Keratinocyte (primary cell): ENCODE data around the gene NTSR1. TPM values are rescaled to one million over a fixed set of nuclear protein-coding genes. Genes with fewer than 3 reads are reported as not detected.

Experiments
- DNase-seq: peaks from one replicate; pipeline ENCODE4 v3.0.0-alpha.2; 2011; ENCODE audit warnings: low read depth, missing footprints, low spot score
- FAIRE-seq: peaks from 2 replicates; lab custom pipeline; 2011; peaks lifted over from hg19 to GRCh38; lab: Jason Lieb, UNC
- H2AFZ ChIP-seq: 2 replicates; pipeline ENCODE4 v1.6.0; 2012; ENCODE audit warnings: low read length, control low read depth, inconsistent platforms; ENCODE audit not compliant: control insufficient read depth
- H3K27ac ChIP-seq: 2 replicates; pipeline ENCODE4 v1.5.1; 2011; ENCODE audit warnings: low read length; ENCODE audit not compliant: control insufficient read depth, insufficient read depth
- H3K27me3 ChIP-seq: 3 replicates; pipeline ENCODE4 v1.6.0; 2011; ENCODE audit warnings: low read length; ENCODE audit not compliant: control insufficient read depth, insufficient read depth; ENCODE audit errors: extremely low read depth
- H3K36me3 ChIP-seq, 2 experiments: 2 replicates in 1 of 2; 3 replicates in 1 of 2; pipeline ENCODE4 v1.5.1; 2011; ENCODE audit warnings: low read length in 2 of 2, mild to moderate bottlenecking in 1 of 2; ENCODE audit not compliant: control insufficient read depth in 2 of 2, insufficient read depth in 2 of 2; ENCODE audit errors: extremely low read depth in 1 of 2
- H3K4me1 ChIP-seq: 3 replicates; pipeline ENCODE4 v1.5.1; 2011; ENCODE audit warnings: low read length; ENCODE audit not compliant: control insufficient read depth, insufficient read depth; ENCODE audit errors: extremely low read depth
- H3K4me2 ChIP-seq: 3 replicates; pipeline ENCODE4 v1.6.0; 2011; ENCODE audit warnings: low read depth, low read length; ENCODE audit not compliant: control insufficient read depth, insufficient read depth; ENCODE audit errors: extremely low read depth
- H3K4me3 ChIP-seq, 3 experiments: fragments of 200-600 bp in 1 of 3; sonication (generic) in 1 of 3; 2 replicates in 2 of 3; 3 replicates in 1 of 3; pipeline ENCODE4 v1.5.1; 2011 to 2016; ENCODE audit warnings: low read length in 3 of 3, mild to moderate bottlenecking in 3 of 3, control low read depth in 2 of 3, inconsistent platforms in 1 of 3, low read depth in 1 of 3, mixed read lengths in 1 of 3, mixed run types in 1 of 3, moderate library complexity in 1 of 3; ENCODE audit not compliant: control insufficient read depth in 2 of 3, insufficient read depth in 2 of 3; ENCODE audit errors: extremely low read depth in 1 of 3
- H3K79me2 ChIP-seq: 2 replicates; pipeline ENCODE4 v1.6.0; 2012; ENCODE audit warnings: low read length; ENCODE audit not compliant: control insufficient read depth, insufficient read depth
- H3K9ac ChIP-seq: 3 replicates; pipeline ENCODE4 v1.6.0; 2011; ENCODE audit warnings: low read length; ENCODE audit not compliant: control insufficient read depth, insufficient read depth; ENCODE audit errors: extremely low read depth
- H3K9me1 ChIP-seq: 3 replicates; pipeline ENCODE4 v1.6.0; 2011; ENCODE audit warnings: low read length; ENCODE audit not compliant: control insufficient read depth, insufficient read depth; ENCODE audit errors: extremely low read depth
- H3K9me3 ChIP-seq: 2 replicates; pipeline ENCODE4 v1.5.1; 2012; ENCODE audit warnings: low read depth, low read length; ENCODE audit not compliant: control insufficient read depth
- H4K20me1 ChIP-seq: 3 replicates; pipeline ENCODE4 v1.6.0; 2011; ENCODE audit warnings: low read length; ENCODE audit not compliant: control insufficient read depth, insufficient read depth; ENCODE audit errors: extremely low read depth
- EZH2 ChIP-seq: IDR thresholded peaks from one replicate; pipeline ENCODE4 v1.6.1; 2012; ENCODE audit warnings: inconsistent platforms, mild to moderate bottlenecking, low read length, moderate library complexity
- dilution Hi-C: fragments of 300-500 bp; cut with MboI; formaldehyde crosslinking; loops from one replicate; pipeline ENCODE4 v1.7.0; 2020; ENCODE audit warnings: low sequenced_read_pairs; ENCODE audit not compliant: extremely low pct_ligation_motif_present
- polyA plus RNA-seq, 5 experiments: library from polyadenylated mRNA; depleted of rRNA in 3 of 5; stranded (reverse) in 3 of 5; stranded (forward) in 1 of 5; unstranded in 1 of 5; fragments of >200 nt; gene quantifications; 1 replicate in 1 of 5; 2 replicates in 3 of 5; 3 replicates in 1 of 5; pipeline versions ENCODE4 v1.2.1 to v1.2.3, GENCODE V29; 2011 to 2012; ENCODE audit warnings: missing spikeins in 2 of 5, low read depth in 1 of 5, low replicate concordance in 1 of 5
- TF ChIP-seq, protein P1 (sequence below), 3 experiments: IDR thresholded peaks in 1 of 3; conservative IDR thresholded peaks in 1 of 3; optimal IDR thresholded peaks in 1 of 3; 2 replicates in 2 of 3; 3 replicates in 1 of 3; pipeline versions ENCODE3 to v1.5.1; 2011; ENCODE audit warnings: low read length in 3 of 3, mild to moderate bottlenecking in 3 of 3, moderate library complexity in 2 of 3, control low read depth in 1 of 3, inconsistent platforms in 1 of 3; ENCODE audit not compliant: insufficient read depth in 2 of 3; ENCODE audit errors: extremely low read depth in 1 of 3

The NTSR1 gene
- polyA plus RNA-seq, 1 donor (not counting 4 experiments of a cell fraction or from before 2014, with no cell fraction given): 0.55 TPM

DNA sequence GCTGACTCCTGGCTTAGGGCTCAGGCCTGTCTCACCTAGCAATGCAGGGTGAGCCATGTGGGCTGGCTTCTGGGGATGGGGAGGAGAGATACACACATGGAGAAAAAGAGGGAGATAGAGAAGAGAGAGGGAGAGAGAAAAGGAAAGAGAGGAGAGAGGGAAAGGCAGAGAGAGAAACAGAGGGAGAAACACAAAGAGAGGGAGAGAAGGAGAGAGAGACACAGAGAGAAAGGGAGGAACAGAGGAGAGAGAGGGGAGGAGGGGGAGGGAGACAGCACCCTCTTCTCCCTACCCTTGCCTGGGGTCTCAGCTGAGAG, 24.8 kb downstream of the NTSR1 start:
- peaks cover 14% of the 10 kb centered on the region for H3K27me3 ChIP-seq
- H3K4me2 ChIP-seq: no peak overlapping the region
- DNase-seq (no peak), FAIRE-seq (no peak)
- H3K4me1 ChIP-seq: peaks cover 21% of the 10 kb centered on the region
- dilution Hi-C loops: no loop called here
- no peak for TF ChIP-seq EZH2
- TF ChIP-seq, protein P1, sequence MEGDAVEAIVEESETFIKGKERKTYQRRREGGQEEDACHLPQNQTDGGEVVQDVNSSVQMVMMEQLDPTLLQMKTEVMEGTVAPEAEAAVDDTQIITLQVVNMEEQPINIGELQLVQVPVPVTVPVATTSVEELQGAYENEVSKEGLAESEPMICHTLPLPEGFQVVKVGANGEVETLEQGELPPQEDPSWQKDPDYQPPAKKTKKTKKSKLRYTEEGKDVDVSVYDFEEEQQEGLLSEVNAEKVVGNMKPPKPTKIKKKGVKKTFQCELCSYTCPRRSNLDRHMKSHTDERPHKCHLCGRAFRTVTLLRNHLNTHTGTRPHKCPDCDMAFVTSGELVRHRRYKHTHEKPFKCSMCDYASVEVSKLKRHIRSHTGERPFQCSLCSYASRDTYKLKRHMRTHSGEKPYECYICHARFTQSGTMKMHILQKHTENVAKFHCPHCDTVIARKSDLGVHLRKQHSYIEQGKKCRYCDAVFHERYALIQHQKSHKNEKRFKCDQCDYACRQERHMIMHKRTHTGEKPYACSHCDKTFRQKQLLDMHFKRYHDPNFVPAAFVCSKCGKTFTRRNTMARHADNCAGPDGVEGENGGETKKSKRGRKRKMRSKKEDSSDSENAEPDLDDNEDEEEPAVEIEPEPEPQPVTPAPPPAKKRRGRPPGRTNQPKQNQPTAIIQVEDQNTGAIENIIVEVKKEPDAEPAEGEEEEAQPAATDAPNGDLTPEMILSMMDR (optimal IDR thresholded peaks at IDR 0.05 in 1 of 3, IDR thresholded peaks at IDR 0.05 in 1 of 3, conservative IDR thresholded peaks at IDR 0.05 in 1 of 3; ENCODE audit: extremely low read depth in 1 of 3, insufficient read depth in 2 of 3, low read length in 3 of 3): no peak
- H4K20me1 ChIP-seq: no peaks in the 10 kb centered on the region
- no peak overlapping the region for H3K9ac ChIP-seq
- no peaks in the 10 kb centered on the region for H3K9me3 ChIP-seq
- H3K4me3 ChIP-seq: no peak overlapping the region
- H3K9me1 ChIP-seq: no peaks in the 10 kb centered on the region
- no peaks in the 10 kb centered on the region for H3K79me2 ChIP-seq
- no peak overlapping the region for H2AFZ ChIP-seq
- H3K27ac ChIP-seq: no peak overlapping the region
- no peaks in the 10 kb centered on the region for H3K36me3 ChIP-seq

DNA sequence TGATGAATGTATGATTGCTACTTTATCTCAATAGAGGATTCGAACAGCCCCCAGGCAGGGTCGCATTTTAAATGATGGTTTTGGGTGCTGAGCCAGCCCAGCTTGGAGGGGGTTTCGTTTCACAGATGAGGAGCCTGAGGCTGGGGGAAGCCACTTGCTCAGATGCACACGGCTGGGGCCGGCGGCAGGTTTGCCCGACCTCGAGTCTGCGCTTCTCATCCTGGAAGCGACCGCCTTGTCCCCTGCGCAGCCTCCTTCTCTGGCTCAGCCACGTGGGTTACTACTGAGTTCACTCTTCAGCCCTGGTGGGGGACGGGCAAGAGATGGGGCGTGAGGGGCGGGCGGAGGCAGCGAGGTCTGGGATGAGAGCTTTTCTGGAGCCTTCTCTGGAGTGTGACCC, 25.3 kb downstream of the NTSR1 start:
- H3K79me2 ChIP-seq: no peaks in the 10 kb centered on the region
- no peaks in the 10 kb centered on the region for H3K36me3 ChIP-seq
- H3K9ac ChIP-seq: no peak overlapping the region
- H3K4me2 ChIP-seq: no peak overlapping the region
- H3K4me3 ChIP-seq: no peak overlapping the region
- no peak overlapping the region for H3K27ac ChIP-seq
- H3K9me1 ChIP-seq: no peaks in the 10 kb centered on the region
- FAIRE-seq: no peak
- H2AFZ ChIP-seq: no peak overlapping the region
- dilution Hi-C loops: no loop called here
- no peaks in the 10 kb centered on the region for H4K20me1 ChIP-seq
- peaks cover 14% of the 10 kb centered on the region for H3K27me3 ChIP-seq
- H3K4me1 ChIP-seq: peaks cover 25% of the 10 kb centered on the region
- no peak for TF ChIP-seq EZH2
- TF ChIP-seq, protein P1 (optimal IDR thresholded peaks at IDR 0.05 in 1 of 3, IDR thresholded peaks at IDR 0.05 in 1 of 3, conservative IDR thresholded peaks at IDR 0.05 in 1 of 3; ENCODE audit: extremely low read depth in 1 of 3, insufficient read depth in 2 of 3, low read length in 3 of 3): no peak
- no peak for DNase-seq
- H3K9me3 ChIP-seq: no peaks in the 10 kb centered on the region
